ENCODE measurements around the gene FNBP1L. TPM values are rescaled to one million over a fixed set of nuclear protein-coding genes. Genes with fewer than 3 reads are reported as not detected.

The FNBP1L gene
- under 1 TPM; 0.14 to 0.45 TPM for total RNA-seq

DNA sequence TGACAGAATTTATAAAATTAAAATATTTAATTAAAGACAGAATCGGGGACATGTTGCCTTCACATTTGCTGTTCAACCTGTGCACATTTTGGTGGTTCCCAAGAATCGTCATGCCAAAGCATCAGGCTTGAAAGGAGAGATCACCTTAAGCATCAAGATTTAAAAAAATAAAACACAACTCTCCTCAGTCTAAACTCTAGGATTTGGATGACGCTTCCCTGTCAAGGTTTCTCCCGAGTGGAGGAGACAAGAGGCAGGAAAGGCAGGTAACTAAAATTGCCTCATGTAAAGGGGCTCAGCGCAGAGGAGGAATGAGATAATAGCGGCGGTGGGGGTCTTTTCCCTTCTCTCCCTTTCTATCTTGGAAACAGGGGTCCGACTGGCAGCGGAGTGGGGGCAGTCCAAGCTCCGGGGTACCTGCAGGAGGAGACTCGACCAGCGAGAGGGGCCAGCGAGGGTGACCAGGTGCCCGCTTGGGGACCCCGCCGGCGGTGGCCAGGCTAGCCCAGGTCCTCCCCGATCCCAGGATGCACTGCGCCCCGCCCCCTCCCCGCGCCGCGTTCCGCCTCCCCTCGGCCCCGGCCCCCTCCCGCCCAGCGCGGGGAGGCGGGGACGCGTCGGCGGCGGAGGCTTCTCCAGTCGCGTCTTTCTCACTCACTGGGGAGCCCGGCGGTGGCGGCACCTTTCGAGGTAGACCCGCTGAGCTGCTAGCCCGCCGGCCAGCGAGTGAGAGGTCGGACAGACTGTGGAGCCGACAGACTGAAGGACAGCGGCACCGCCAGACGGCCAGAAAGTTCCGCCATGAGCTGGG lies at the start of gene FNBP1L:
TSS of gene FNBP1L (plus strand) at position 638 of the 811 bp plus-strand sequence. CDS start at position 802, 164 bp downstream.
- H3K27ac Mint-ChIP-seq: no peak within 1 kb of the TSS
- peaks cover 17% of the 10 kb centered on the region for H3K4me1 Mint-ChIP-seq
- peaks cover 68% of the 10 kb centered on the region for H3K27me3 Mint-ChIP-seq
- DNase-seq: peak; percentile 63
- H3K36me3 Mint-ChIP-seq: no peaks in the 10 kb centered on the region
- H3K4me3 Mint-ChIP-seq: peak within 1 kb of the TSS; percentile 86
- no peaks in the 10 kb centered on the region for H3K9me3 Mint-ChIP-seq

- Mint-ChIP-seq H3K27ac (no peak overlapping the region), H3K4me3 (no peak overlapping the region), H3K9me3 (no peaks in the 10 kb centered on the region), H3K4me1 (no peaks in the 10 kb centered on the region), H3K36me3 (no peaks in the 10 kb centered on the region), H3K27me3 (no peaks in the 10 kb centered on the region)
- DNase-seq: no peak
Observed at GRCh38 chr1:93399781-93400180, 48.1 kb upstream of the FNBP1L start.

DNA sequence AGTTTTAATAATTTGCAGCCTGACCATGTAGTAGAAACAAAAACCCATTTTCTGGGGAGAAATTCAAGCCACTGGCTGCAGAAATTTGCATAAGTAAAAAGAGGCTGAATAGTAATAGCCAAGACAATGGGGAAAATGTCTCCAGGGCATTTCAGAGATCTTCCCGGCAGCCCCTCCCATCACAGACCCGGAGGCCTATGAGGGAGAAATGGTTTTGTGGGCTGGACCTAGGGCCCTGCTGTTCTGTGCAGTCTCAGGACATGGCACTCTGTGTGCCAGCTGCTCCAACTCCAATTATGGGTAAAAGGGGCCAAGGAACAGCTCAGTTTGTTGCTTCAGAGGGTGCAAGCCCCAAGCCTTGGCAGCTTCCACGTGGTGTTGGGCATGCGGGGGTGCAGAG lies 39.7 kb upstream of the FNBP1L start:
- Mint-ChIP-seq H3K27me3 (no peaks in the 10 kb centered on the region), H3K27ac (no peak overlapping the region), H3K9me3 (peaks cover 3% of the 10 kb centered on the region), H3K36me3 (peaks cover 10% of the 10 kb centered on the region), H3K4me3 (no peak overlapping the region), H3K4me1 (no peaks in the 10 kb centered on the region)
- DNase-seq: no peak

- Mint-ChIP-seq H3K27me3 (peaks cover 3% of the 10 kb centered on the region), H3K36me3 (peaks cover 10% of the 10 kb centered on the region), H3K9me3 (peaks cover 3% of the 10 kb centered on the region), H3K4me3 (no peak overlapping the region), H3K4me1 (no peaks in the 10 kb centered on the region), H3K27ac (no peak overlapping the region)
- no peak for DNase-seq
Observed at GRCh38 chr1:93411000-93411399, 36.9 kb upstream of the FNBP1L start.

DNA sequence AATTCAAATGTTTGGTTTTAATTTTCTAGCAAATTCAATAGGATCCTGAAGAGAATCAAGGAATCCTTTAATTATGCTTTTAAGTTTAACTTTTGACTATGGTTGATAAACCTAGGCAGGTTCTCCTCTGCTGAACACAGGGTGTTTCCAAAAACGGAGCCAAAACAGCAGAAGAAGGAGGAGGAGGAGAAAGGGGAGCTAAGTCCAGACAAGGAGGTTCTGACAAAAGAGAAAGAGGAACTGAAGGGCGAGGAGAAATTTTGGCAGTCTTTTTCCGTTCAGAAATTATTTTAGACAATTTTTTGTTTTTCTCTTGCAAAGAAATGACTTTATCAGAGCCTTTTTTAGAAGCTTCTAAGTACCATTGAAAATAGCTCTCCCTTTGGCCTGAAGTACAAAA lies 33.2 kb upstream of the FNBP1L start:
- DNase-seq: no peak
- H3K36me3 Mint-ChIP-seq: no peaks in the 10 kb centered on the region
- no peak overlapping the region for H3K27ac Mint-ChIP-seq
- peaks cover 11% of the 10 kb centered on the region for H3K27me3 Mint-ChIP-seq
- no peaks in the 10 kb centered on the region for H3K4me1 Mint-ChIP-seq
- H3K4me3 Mint-ChIP-seq: no peak overlapping the region
- no peaks in the 10 kb centered on the region for H3K9me3 Mint-ChIP-seq

DNA sequence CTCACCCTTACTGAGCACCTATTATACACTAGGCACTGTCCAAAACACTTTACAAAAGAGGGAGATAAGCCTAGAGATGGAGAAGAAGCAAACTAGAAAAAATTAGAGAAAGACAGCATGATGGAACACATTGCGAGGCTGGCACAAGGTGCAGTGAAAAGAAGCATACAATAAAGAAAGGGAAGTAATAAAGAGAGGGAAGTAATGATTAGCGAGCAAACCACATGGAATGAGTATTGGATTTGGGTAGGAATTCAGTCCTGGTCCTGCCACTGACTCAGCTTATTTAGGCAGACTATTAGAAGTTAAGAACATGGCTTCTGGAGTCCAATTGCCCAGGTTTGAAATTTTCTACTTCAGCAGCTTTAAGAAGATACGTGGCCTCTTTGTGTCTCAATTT lies 32.6 kb upstream of the FNBP1L start:
- Mint-ChIP-seq H3K36me3 (no peaks in the 10 kb centered on the region), H3K9me3 (no peaks in the 10 kb centered on the region), H3K27me3 (peaks cover 11% of the 10 kb centered on the region), H3K4me3 (no peak overlapping the region), H3K4me1 (no peaks in the 10 kb centered on the region), H3K27ac (no peak overlapping the region)
- no peak for DNase-seq

- no peaks in the 10 kb centered on the region for H3K4me1 Mint-ChIP-seq
- H3K27ac Mint-ChIP-seq: no peak overlapping the region
- no peaks in the 10 kb centered on the region for H3K36me3 Mint-ChIP-seq
- no peak for DNase-seq
- no peak overlapping the region for H3K4me3 Mint-ChIP-seq
- no peaks in the 10 kb centered on the region for H3K9me3 Mint-ChIP-seq
- peaks cover 11% of the 10 kb centered on the region for H3K27me3 Mint-ChIP-seq
Observed at GRCh38 chr1:93416183-93416582, 31.7 kb upstream of the FNBP1L start.

DNA sequence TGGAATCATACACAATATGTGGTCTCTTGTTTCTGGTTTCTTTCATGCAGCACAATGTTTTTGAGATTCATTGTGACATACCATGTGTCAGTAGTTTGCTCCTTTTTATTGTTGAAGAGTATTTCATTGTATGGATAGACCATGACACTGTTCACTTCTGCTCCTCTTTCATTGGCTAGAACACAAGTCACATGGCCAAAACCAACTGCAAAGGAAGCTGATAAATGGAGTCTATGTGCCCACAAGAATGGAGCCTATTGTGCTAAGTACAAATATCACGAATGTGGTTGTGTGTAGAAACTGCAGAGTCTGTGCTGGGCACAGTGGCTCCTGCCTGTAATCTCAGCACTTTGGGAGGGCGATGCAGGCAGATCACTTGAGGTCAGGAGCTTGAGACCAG lies 28.6 kb upstream of the FNBP1L start:
- H3K27ac Mint-ChIP-seq: no peak overlapping the region
- H3K36me3 Mint-ChIP-seq: no peaks in the 10 kb centered on the region
- no peak overlapping the region for H3K4me3 Mint-ChIP-seq
- no peaks in the 10 kb centered on the region for H3K9me3 Mint-ChIP-seq
- H3K4me1 Mint-ChIP-seq: no peaks in the 10 kb centered on the region
- H3K27me3 Mint-ChIP-seq: peaks cover 11% of the 10 kb centered on the region
- DNase-seq: no peak

GRCh38 chr1:93420400-93420799 lies 27.5 kb upstream of the FNBP1L start:
- no peaks in the 10 kb centered on the region for H3K9me3 Mint-ChIP-seq
- no peaks in the 10 kb centered on the region for H3K36me3 Mint-ChIP-seq
- H3K4me1 Mint-ChIP-seq: no peaks in the 10 kb centered on the region
- no peak for DNase-seq
- peaks cover 8% of the 10 kb centered on the region for H3K27me3 Mint-ChIP-seq
- H3K4me3 Mint-ChIP-seq: no peak overlapping the region
- no peak overlapping the region for H3K27ac Mint-ChIP-seq

DNA sequence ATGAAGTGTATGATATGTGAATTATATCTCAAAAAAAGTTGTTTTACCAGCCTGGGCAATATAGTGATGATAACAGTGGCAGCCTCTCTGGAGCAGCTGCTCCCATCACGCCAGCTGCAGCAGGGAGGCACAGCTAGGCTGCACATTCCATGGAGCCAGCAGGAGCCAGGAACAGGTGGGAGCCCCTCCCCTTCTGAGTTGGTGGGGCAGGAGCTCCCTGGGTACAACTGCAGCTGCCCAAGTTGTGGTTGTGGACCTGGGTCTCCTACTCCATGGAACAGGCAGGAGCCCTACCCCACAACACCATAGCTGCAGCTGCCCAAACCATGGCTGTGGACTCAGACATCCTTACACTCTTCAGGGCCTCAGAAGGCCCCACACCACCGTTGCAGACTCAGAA lies 21.7 kb upstream of the FNBP1L start:
- H3K4me3 Mint-ChIP-seq: no peak overlapping the region
- no peak for DNase-seq
- no peaks in the 10 kb centered on the region for H3K4me1 Mint-ChIP-seq
- H3K36me3 Mint-ChIP-seq: no peaks in the 10 kb centered on the region
- no peak overlapping the region for H3K27ac Mint-ChIP-seq
- peaks cover 5% of the 10 kb centered on the region for H3K27me3 Mint-ChIP-seq
- H3K9me3 Mint-ChIP-seq: no peaks in the 10 kb centered on the region

DNA sequence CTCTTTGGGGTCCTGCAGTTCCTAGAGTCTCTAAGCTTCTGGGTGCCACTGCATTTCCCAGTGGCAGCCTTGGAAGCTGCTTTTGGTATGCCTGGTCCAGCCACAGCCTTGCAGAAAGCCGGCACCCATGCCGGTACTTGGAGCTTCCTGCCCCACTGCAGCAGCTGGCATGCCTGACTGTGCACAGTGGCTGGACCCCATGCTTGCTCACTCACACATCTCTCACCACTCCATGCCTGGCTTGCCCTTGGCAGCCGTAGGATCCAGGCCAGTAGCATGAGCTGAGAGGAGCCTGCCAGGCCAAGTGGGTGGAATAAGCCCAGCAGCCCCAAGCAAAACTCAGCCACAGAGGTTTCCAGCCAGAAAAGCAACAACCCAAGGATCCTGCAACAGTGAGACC lies 20.3 kb upstream of the FNBP1L start:
- H3K4me3 Mint-ChIP-seq: no peak overlapping the region
- peaks cover 5% of the 10 kb centered on the region for H3K27me3 Mint-ChIP-seq
- H3K27ac Mint-ChIP-seq: no peak overlapping the region
- H3K36me3 Mint-ChIP-seq: no peaks in the 10 kb centered on the region
- no peaks in the 10 kb centered on the region for H3K9me3 Mint-ChIP-seq
- no peak for DNase-seq
- no peaks in the 10 kb centered on the region for H3K4me1 Mint-ChIP-seq

DNA sequence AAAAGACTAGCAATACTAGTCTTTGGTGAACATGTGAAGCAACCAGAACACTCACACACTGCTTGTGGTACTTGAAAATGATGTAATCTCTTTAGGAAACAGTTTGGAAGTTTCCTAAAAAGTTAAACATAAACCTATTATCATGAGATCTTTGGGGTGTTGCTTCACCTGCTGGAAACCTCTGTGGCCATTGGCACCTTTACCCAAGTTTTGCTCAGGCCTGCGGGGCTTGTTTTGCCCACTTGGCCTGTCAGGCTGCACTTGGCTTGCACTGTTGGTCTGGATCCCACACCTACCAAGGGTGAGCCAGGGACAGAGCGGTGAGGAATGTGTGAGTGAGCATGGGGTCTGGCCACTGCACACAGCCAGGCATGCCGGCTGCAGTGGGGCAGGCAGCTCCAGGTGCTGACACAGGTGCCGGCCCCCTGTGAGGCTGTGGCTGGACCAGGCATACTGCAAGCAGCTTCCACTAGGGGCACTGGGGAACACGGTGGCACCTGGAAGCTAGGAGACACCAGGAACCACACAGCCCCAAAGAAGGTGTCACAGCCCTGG lies 14.4 kb upstream of the FNBP1L start:
- Mint-ChIP-seq H3K9me3 (no peaks in the 10 kb centered on the region), H3K27me3 (peaks cover 12% of the 10 kb centered on the region)
- DNase-seq: no peak

DNA sequence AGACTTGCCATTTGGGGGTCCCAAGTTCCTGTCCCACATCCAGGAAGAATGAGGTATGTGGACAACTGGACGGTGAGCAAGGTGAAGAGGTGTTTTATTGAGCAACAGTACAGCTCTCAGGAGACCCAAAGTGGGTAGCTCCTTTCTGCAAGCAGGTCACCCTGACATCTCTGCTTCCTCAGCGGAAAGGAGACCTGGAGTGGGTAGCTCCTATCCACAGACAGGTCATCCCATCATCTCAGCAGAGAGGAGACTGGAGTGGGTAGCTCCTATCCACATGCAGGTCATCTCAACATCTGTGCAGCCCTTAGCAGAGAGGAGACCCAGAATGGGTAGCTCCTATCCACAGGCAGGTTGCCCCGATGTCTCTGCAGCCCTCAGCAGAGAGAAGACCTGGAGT lies 13.8 kb upstream of the FNBP1L start:
- peaks cover 12% of the 10 kb centered on the region for H3K27me3 Mint-ChIP-seq
- no peak overlapping the region for H3K27ac Mint-ChIP-seq
- H3K9me3 Mint-ChIP-seq: no peaks in the 10 kb centered on the region
- no peak for DNase-seq
- no peaks in the 10 kb centered on the region for H3K4me1 Mint-ChIP-seq
- H3K36me3 Mint-ChIP-seq: no peaks in the 10 kb centered on the region
- no peak overlapping the region for H3K4me3 Mint-ChIP-seq

More for the DNA sequence above, 14.4 kb upstream of the FNBP1L start:
- Mint-ChIP-seq H3K4me1 (no peaks in the 10 kb centered on the region), H3K4me3 (no peak overlapping the region), H3K27ac (no peak overlapping the region), H3K36me3 (no peaks in the 10 kb centered on the region)

DNA sequence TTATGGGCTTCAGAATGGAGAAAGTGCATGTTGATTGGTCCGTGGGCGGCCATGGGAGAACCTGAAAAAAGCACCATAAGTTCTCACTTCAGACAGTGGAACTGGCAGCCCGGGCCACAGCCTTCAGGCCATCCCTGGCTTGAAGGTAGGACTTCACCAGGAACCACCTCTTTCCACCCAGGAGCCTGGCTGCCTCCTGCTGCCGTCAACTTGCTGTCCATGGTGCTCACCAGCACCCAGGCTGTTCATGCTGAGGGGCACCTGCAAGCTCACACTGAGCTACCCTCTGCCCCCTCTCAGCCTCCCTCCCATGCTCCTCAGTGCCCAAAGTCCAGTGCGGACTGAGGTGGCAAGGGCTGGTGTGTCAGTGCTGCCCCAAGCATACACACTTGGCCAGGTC lies 12.9 kb upstream of the FNBP1L start:
- Mint-ChIP-seq H3K27me3 (peaks cover 19% of the 10 kb centered on the region), H3K4me3 (no peak overlapping the region), H3K4me1 (no peaks in the 10 kb centered on the region), H3K36me3 (no peaks in the 10 kb centered on the region), H3K9me3 (no peaks in the 10 kb centered on the region), H3K27ac (no peak overlapping the region)
- no peak for DNase-seq

- no peak overlapping the region for H3K4me3 Mint-ChIP-seq
- H3K4me1 Mint-ChIP-seq: no peaks in the 10 kb centered on the region
- no peak for DNase-seq
- no peak overlapping the region for H3K27ac Mint-ChIP-seq
- H3K27me3 Mint-ChIP-seq: peaks cover 19% of the 10 kb centered on the region
- no peaks in the 10 kb centered on the region for H3K9me3 Mint-ChIP-seq
- no peaks in the 10 kb centered on the region for H3K36me3 Mint-ChIP-seq
Observed at GRCh38 chr1:93435443-93435842, 12.5 kb upstream of the FNBP1L start.

GRCh38 chr1:93436496-93436895 lies 11.4 kb upstream of the FNBP1L start:
- no peak for DNase-seq
- no peak overlapping the region for H3K4me3 Mint-ChIP-seq
- H3K4me1 Mint-ChIP-seq: no peaks in the 10 kb centered on the region
- H3K9me3 Mint-ChIP-seq: no peaks in the 10 kb centered on the region
- H3K27me3 Mint-ChIP-seq: peaks cover 20% of the 10 kb centered on the region
- H3K36me3 Mint-ChIP-seq: no peaks in the 10 kb centered on the region
- no peak overlapping the region for H3K27ac Mint-ChIP-seq

Data from activated naive CD8-positive, alpha-beta T cell treated with anti-CD3 and anti-CD28 coated beads for 36 hours (primary cell).